PC-3 (cell line): ENCODE results near the gene ATP1A4. TPM values are rescaled to one million over a fixed set of nuclear protein-coding genes. Genes with fewer than 3 reads are reported as not detected.

Experiments used
- ATAC-seq: fragments of 200-7000 bp; cut with Tn5 transposase; 2 replicates; pipeline ENCODE4 v1.9.1; 2020; ENCODE audit warnings: mild to moderate bottlenecking, moderate library complexity
- BruUV-seq: library from RNA; stranded (reverse); fragments of 400-500 nt; replicated peaks from 2 replicates; lab custom pipeline; 2021; lab: Mats Ljungman, UMichigan
- CTCF ChIA-PET: fragments of 300-600 bp; sonication (Branson Sonifier 250); formaldehyde crosslinking; loops from one replicate; lab custom pipeline; 2022; ENCODE audit warnings: antibody characterized with exemption; lab: Charles Lee
- POLR2A ChIA-PET: fragments of 300-600 bp; sonication (Branson Sonifier 250); formaldehyde crosslinking; loops from one replicate; lab custom pipeline; 2022; ENCODE audit warnings: antibody characterized with exemption; ENCODE audit not compliant: unreplicated experiment; lab: Charles Lee
- DNase-seq: peaks from one replicate; pipeline ENCODE4 v3.0.0-alpha.2; 2015
- H2AFZ ChIP-seq: fragments of 300-600 bp; sonication (generic); 2 replicates; pipeline ENCODE4 v1.6.0; 2016; ENCODE audit warnings: antibody characterized with exemption, low read length
- H3F3A ChIP-seq: fragments of 300-600 bp; sonication (generic); one replicate; pipeline ENCODE4 v1.6.0; 2017; ENCODE audit warnings: antibody characterized with exemption, low read length, control low read depth, mild to moderate bottlenecking; ENCODE audit not compliant: unreplicated experiment
- H3K27ac ChIP-seq: fragments of 300-600 bp; sonication (generic); 2 replicates; pipeline ENCODE4 v1.5.1; 2016; ENCODE audit warnings: mild to moderate bottlenecking, low read length
- H3K27me3 ChIP-seq: fragments of 300-600 bp; sonication (generic); 2 replicates; pipeline ENCODE4 v1.6.1; 2016; ENCODE audit warnings: low read length, mixed read lengths
- H3K36me3 ChIP-seq: fragments of 300-600 bp; sonication (generic); 2 replicates; pipeline ENCODE4 v1.6.1; 2016; ENCODE audit warnings: low read depth, mixed run types, low read length, mixed read lengths
- H3K4me1 ChIP-seq: fragments of 300-600 bp; sonication (generic); 2 replicates; pipeline ENCODE4 v1.5.1; 2016; ENCODE audit warnings: low read length; ENCODE audit not compliant: insufficient read depth
- H3K4me2 ChIP-seq: fragments of 300-600 bp; sonication (generic); 2 replicates; pipeline ENCODE4 v1.6.0; 2016; ENCODE audit warnings: low read length
- H3K4me3 ChIP-seq: fragments of 300-600 bp; sonication (generic); 2 replicates; pipeline ENCODE4 v1.5.1; 2016; ENCODE audit warnings: mild to moderate bottlenecking, low read length, mixed read lengths
- H3K79me2 ChIP-seq: fragments of 300-600 bp; sonication (generic); 2 replicates; pipeline ENCODE4 v1.6.1; 2017; ENCODE audit warnings: low read length, mixed read lengths
- H3K9ac ChIP-seq: fragments of 300-600 bp; sonication (generic); 2 replicates; pipeline ENCODE4 v1.6.0; 2016; ENCODE audit warnings: mild to moderate bottlenecking, low read length
- H3K9me2 ChIP-seq: fragments of 300-600 bp; sonication (generic); replicated peaks from 2 replicates; pipeline ENCODE4 v1.6.1; 2016; ENCODE audit warnings: mixed run types, low read length, mixed read lengths
- H3K9me3 ChIP-seq: fragments of 300-600 bp; sonication (generic); 2 replicates; pipeline ENCODE4 v1.6.1; 2016; ENCODE audit warnings: low read length, mixed read lengths
- H4K20me1 ChIP-seq: fragments of 300-600 bp; sonication (generic); 2 replicates; pipeline ENCODE4 v1.6.1; 2016; ENCODE audit warnings: low read length, mixed read lengths
- EZH2 ChIP-seq: fragments of 300-600 bp; sonication (generic); IDR thresholded peaks from one replicate; pipeline ENCODE4 v1.6.1; 2017; ENCODE audit warnings: antibody characterized with exemption, mild to moderate bottlenecking, low read length; ENCODE audit not compliant: unreplicated experiment
- EZH2phosphoT487 ChIP-seq: fragments of 300-600 bp; sonication (generic); IDR thresholded peaks from 2 replicates; pipeline ENCODE4 v1.6.1; 2018; ENCODE audit warnings: mild to moderate bottlenecking, antibody characterized with exemption, low read length, borderline replicate concordance
- intact Hi-C: fragments of 100-400 bp; cut with micrococcal nuclease; formaldehyde crosslinking; loops from 2 replicates; pipeline ENCODE4 v1.9.0; 2023
- total RNA-seq: library from RNA; depleted of rRNA; stranded (reverse); fragments of >200 nt; gene quantifications from 2 replicates; pipeline ENCODE4 v1.2.3, GENCODE V29; 2014
- TF ChIP-seq, protein P1 (sequence below): fragments of 300-600 bp; sonication (generic); conservative IDR thresholded peaks from 2 replicates; pipeline ENCODE4 v1.5.1; 2017; ENCODE audit warnings: antibody characterized with exemption, low read depth, mild to moderate bottlenecking, low read length

ATP1A4 gene
- total RNA-seq, 1 experiment from 2014 or later, result 0.04 TPM

DNA sequence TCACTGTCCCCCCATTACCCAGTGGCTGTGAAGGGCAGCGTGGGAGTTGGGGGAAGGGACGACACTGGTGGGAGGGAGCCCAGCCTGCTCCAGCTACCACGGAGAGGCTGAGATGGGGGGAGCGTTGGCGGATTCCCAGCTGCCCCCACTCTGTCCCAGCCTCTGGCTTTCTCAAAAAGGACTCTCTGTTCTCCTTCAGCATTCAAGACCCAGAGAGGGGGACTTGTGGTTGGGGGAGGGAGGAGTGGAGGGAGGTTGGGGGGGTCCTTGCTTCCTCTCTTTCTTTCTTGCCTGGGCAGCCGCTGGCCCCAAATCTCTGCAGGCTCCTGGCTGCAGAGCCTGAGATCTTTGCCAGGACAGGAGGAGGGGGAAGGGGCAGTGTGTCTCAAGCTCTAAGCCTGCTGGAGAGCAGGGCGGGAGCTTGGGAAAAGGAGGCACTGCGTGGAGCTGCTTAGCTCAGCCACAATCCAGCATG is 33.7 kb upstream of the ATP1A4 start:
- TF ChIP-seq EZH2phosphoT487 (no peak), EZH2 (no peak)
- TF ChIP-seq, protein P1, sequence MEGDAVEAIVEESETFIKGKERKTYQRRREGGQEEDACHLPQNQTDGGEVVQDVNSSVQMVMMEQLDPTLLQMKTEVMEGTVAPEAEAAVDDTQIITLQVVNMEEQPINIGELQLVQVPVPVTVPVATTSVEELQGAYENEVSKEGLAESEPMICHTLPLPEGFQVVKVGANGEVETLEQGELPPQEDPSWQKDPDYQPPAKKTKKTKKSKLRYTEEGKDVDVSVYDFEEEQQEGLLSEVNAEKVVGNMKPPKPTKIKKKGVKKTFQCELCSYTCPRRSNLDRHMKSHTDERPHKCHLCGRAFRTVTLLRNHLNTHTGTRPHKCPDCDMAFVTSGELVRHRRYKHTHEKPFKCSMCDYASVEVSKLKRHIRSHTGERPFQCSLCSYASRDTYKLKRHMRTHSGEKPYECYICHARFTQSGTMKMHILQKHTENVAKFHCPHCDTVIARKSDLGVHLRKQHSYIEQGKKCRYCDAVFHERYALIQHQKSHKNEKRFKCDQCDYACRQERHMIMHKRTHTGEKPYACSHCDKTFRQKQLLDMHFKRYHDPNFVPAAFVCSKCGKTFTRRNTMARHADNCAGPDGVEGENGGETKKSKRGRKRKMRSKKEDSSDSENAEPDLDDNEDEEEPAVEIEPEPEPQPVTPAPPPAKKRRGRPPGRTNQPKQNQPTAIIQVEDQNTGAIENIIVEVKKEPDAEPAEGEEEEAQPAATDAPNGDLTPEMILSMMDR, result no peak
- Histone ChIP-seq H3K9me3 (no peaks in the 10 kb centered on the region), H4K20me1 (no peaks in the 10 kb centered on the region), H3K4me2 (no peak overlapping the region), H3K36me3 (no peaks in the 10 kb centered on the region), H3F3A (no peaks in the 10 kb centered on the region), H3K79me2 (no peaks in the 10 kb centered on the region), H3K27me3 (no peaks in the 10 kb centered on the region), H3K4me3 (no peak overlapping the region), H3K4me1 (no peaks in the 10 kb centered on the region), H3K9ac (no peak overlapping the region), H3K27ac (no peak overlapping the region), H3K9me2 (no peaks in the 10 kb centered on the region), H2AFZ (no peak overlapping the region)
- POLR2A ChIA-PET, result no interaction called here
- peak; percentile 44 for ATAC-seq
- CTCF ChIA-PET, result no interaction called here
- DNase-seq, result no peak
- no TSS peak for BruUV-seq
- intact Hi-C loops, result no loop called here

GRCh38 chr1:160118928-160119327 is 32.5 kb upstream of the ATP1A4 start:
- no peak for ATAC-seq
- intact Hi-C loops, result no loop called here
- POLR2A ChIA-PET, result no interaction called here

DNA sequence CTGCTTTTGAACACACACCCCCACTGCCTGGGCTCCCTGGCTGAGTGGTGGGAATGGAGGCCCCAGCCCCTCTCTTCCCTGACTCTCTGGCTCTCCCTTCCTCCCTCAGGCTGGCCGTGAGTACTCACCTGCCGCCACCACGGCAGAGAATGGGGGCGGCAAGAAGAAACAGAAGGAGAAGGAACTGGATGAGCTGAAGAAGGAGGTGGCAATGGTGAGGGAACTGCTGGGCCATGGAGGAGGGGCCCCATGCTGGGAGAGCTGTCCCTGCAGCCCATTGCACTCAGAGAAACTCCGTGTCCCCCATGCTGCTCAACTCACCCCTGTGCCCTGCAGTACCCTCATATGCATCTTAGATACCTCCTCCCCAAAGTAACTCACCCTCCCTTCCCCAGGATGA is 30.6 kb upstream of the ATP1A4 start:
- no peaks in the 10 kb centered on the region for H3K36me3 ChIP-seq
- H3K4me1 ChIP-seq, result peaks cover 18% of the 10 kb centered on the region
- no peak for ATAC-seq
- peaks cover 5% of the 10 kb centered on the region for H3F3A ChIP-seq
- no peak overlapping the region for H3K4me3 ChIP-seq
- no peak overlapping the region for H2AFZ ChIP-seq
- no peaks in the 10 kb centered on the region for H3K27me3 ChIP-seq
- TF ChIP-seq, protein P1, result no peak
- TF ChIP-seq EZH2phosphoT487, result no peak
- no peak for TF ChIP-seq EZH2
- H3K9me3 ChIP-seq, result no peaks in the 10 kb centered on the region
- intact Hi-C loops, result no loop called here
- DNase-seq, result no peak
- H3K4me2 ChIP-seq, result no peak overlapping the region
- H3K79me2 ChIP-seq, result no peaks in the 10 kb centered on the region
- CTCF ChIA-PET, result no interaction called here
- H3K9me2 ChIP-seq, result no peaks in the 10 kb centered on the region
- H4K20me1 ChIP-seq, result no peaks in the 10 kb centered on the region
- H3K9ac ChIP-seq, result no peak overlapping the region
- POLR2A ChIA-PET, result no interaction called here
- BruUV-seq, result no TSS peak
- no peak overlapping the region for H3K27ac ChIP-seq

More at GRCh38 chr1:160118928-160119327, 32.5 kb upstream of the ATP1A4 start:
- BruUV-seq, result no TSS peak
- H3K4me3 ChIP-seq, result no peak overlapping the region
- no peak overlapping the region for H3K4me2 ChIP-seq
- no peaks in the 10 kb centered on the region for H3F3A ChIP-seq
- no peaks in the 10 kb centered on the region for H3K4me1 ChIP-seq
- CTCF ChIA-PET, result no interaction called here
- H3K9me2 ChIP-seq, result no peaks in the 10 kb centered on the region
- no peak for TF ChIP-seq EZH2
- no peaks in the 10 kb centered on the region for H3K9me3 ChIP-seq
- H4K20me1 ChIP-seq, result no peaks in the 10 kb centered on the region
- no peak overlapping the region for H2AFZ ChIP-seq
- no peak overlapping the region for H3K27ac ChIP-seq
- H3K36me3 ChIP-seq, result no peaks in the 10 kb centered on the region
- no peak for DNase-seq
- H3K9ac ChIP-seq, result no peak overlapping the region
- H3K79me2 ChIP-seq, result no peaks in the 10 kb centered on the region
- no peaks in the 10 kb centered on the region for H3K27me3 ChIP-seq
